Measurements from ENCODE around the gene HUWE1.

- no peak for TF ChIP-seq CTCF (IDR thresholded peaks at IDR 0.05; ENCODE audit: low read depth, low read length)
- no peak for TF ChIP-seq EZH2phosphoT487 (IDR thresholded peaks at IDR 0.05; ENCODE audit: low read depth)
These were observed 202.6 kb downstream of the HUWE1 start for GRCh38 chrX:53483838-53484405.

Measured in OCI-LY3 (cell line).